ENCODE results near the gene SSTR4. TPM values are rescaled to one million over a fixed set of nuclear protein-coding genes. Genes with fewer than 3 reads are reported as not detected.

SSTR4 gene
- total RNA-seq, 1 experiment from 2014 or later, result not detected

DNA sequence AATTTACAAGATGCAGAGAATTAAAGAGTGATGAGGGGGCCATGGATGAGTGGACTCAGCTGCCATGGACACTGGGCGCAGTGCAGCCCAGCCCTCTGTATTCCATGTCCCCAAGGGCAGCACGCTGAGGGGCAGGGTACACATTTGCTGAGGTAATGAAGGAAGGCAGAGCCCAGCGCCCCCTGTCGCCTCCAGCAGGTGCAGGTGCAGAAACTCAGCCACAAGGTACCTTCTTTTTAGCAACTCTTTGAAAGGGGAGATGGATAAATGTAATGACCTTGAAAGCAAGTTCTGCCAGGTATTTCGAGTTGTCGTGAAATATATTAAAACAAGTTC lies 43.9 kb downstream of the SSTR4 start:
- Histone ChIP-seq H3K36me3 (ENCODE audit: insufficient read depth, low read length) (no peaks in the 10 kb centered on the region), H3K9me2 (replicated peaks; ENCODE audit: insufficient read depth, low read length) (no peaks in the 10 kb centered on the region), H3K27ac (ENCODE audit: low read length) (no peak overlapping the region), H4K20me1 (ENCODE audit: insufficient read depth, low read depth, low read length) (no peaks in the 10 kb centered on the region), H3K4me1 (ENCODE audit: low read length) (peaks cover 41% of the 10 kb centered on the region), H3K9me3 (ENCODE audit: low read length) (no peaks in the 10 kb centered on the region), H3K27me3 (ENCODE audit: low read length) (no peaks in the 10 kb centered on the region), H3K4me2 (ENCODE audit: low read depth, low read length, poor library complexity, severe bottlenecking) (peak overlapping the region; percentile 51), H3K4me3 (ENCODE audit: low read length) (no peak overlapping the region), H2AFZ (ENCODE audit: low read length) (peak overlapping the region; percentile 38; the same call in 1 of the 2 replicates), H3K79me2 (ENCODE audit: low read length) (no peaks in the 10 kb centered on the region), H3K9ac (ENCODE audit: low read length) (no peak overlapping the region)
- DNase-seq, result peak; percentile 72

DNA sequence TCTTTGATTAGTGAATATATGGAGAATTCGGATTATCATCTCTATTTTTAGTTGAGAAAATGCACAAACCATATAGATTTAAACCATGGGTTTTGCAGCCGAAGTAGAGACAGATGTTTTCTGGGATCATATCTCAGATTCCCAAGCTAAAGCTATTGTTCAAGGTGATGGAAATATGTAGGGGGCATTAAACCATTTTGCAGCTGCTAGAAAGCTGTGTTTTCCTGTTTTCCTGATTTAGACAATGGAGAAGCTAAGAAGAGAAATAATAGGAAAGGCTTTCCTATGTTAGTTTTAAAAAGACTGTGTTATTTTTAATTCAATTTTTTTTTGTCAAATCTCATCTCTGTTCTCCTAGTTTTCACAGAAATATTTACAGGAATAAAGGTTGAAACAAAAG lies 44.8 kb downstream of the SSTR4 start:
- Histone ChIP-seq H2AFZ (ENCODE audit: low read length) (no peak overlapping the region), H3K4me2 (ENCODE audit: low read depth, low read length, poor library complexity, severe bottlenecking) (peak overlapping the region; percentile 51), H3K4me3 (ENCODE audit: low read length) (no peak overlapping the region), H3K9me2 (replicated peaks; ENCODE audit: insufficient read depth, low read length) (no peaks in the 10 kb centered on the region), H3K79me2 (ENCODE audit: low read length) (no peaks in the 10 kb centered on the region), H3K9ac (ENCODE audit: low read length) (no peak overlapping the region; the same call in 1 of the 2 replicates), H3K4me1 (ENCODE audit: low read length) (peaks cover 41% of the 10 kb centered on the region), H3K9me3 (ENCODE audit: low read length) (no peaks in the 10 kb centered on the region), H4K20me1 (ENCODE audit: insufficient read depth, low read depth, low read length) (no peaks in the 10 kb centered on the region), H3K27me3 (ENCODE audit: low read length) (no peaks in the 10 kb centered on the region), H3K36me3 (ENCODE audit: insufficient read depth, low read length) (no peaks in the 10 kb centered on the region), H3K27ac (ENCODE audit: low read length) (no peak overlapping the region)
- DNase-seq, result no peak

DNA sequence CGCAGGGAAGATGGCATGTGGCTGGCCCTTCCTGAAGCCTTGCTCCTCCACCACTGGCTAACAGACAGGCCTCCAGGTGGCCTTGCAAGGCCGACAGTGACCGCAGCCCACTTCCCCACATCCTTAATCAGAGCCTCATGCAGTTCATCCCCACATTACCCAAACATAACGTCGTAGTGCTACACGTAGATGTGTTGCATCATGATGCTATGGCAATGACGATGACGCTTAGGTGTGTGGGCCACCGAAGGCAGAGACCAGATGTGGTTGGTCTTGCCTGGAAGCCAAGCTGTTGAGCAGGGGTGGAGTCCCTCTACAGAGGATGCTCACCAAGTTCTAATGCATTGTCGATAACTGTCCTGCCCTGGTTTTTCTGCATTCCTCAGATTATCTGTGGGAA lies 45.4 kb downstream of the SSTR4 start:
- no peaks in the 10 kb centered on the region for H3K9me2 ChIP-seq (replicated peaks; ENCODE audit: insufficient read depth, low read length)
- no peaks in the 10 kb centered on the region for H3K79me2 ChIP-seq (ENCODE audit: low read length)
- no peaks in the 10 kb centered on the region for H3K9me3 ChIP-seq (ENCODE audit: low read length)
- no peaks in the 10 kb centered on the region for H3K36me3 ChIP-seq (ENCODE audit: insufficient read depth, low read length)
- no peak overlapping the region for H3K4me2 ChIP-seq (ENCODE audit: low read depth, low read length, poor library complexity, severe bottlenecking)
- no peak overlapping the region for H3K27ac ChIP-seq (ENCODE audit: low read length)
- no peaks in the 10 kb centered on the region for H4K20me1 ChIP-seq (ENCODE audit: insufficient read depth, low read depth, low read length)
- H2AFZ ChIP-seq (ENCODE audit: low read length), result no peak overlapping the region
- H3K27me3 ChIP-seq (ENCODE audit: low read length), result no peaks in the 10 kb centered on the region
- DNase-seq, result no peak
- H3K4me3 ChIP-seq (ENCODE audit: low read length), result no peak overlapping the region
- peaks cover 41% of the 10 kb centered on the region for H3K4me1 ChIP-seq (ENCODE audit: low read length)
- no peak overlapping the region for H3K9ac ChIP-seq (ENCODE audit: low read length)

- no peak overlapping the region for H3K27ac ChIP-seq (ENCODE audit: low read length)
- no peak overlapping the region for H3K9ac ChIP-seq (ENCODE audit: low read length)
- no peaks in the 10 kb centered on the region for H4K20me1 ChIP-seq (ENCODE audit: insufficient read depth, low read depth, low read length)
- no peaks in the 10 kb centered on the region for H3K36me3 ChIP-seq (ENCODE audit: insufficient read depth, low read length)
- peaks cover 41% of the 10 kb centered on the region for H3K4me1 ChIP-seq (ENCODE audit: low read length)
- H3K4me2 ChIP-seq (ENCODE audit: low read depth, low read length, poor library complexity, severe bottlenecking), result no peak overlapping the region
- H3K9me2 ChIP-seq (replicated peaks; ENCODE audit: insufficient read depth, low read length), result no peaks in the 10 kb centered on the region
- H2AFZ ChIP-seq (ENCODE audit: low read length), result peak overlapping the region; percentile 43
- H3K27me3 ChIP-seq (ENCODE audit: low read length), result no peaks in the 10 kb centered on the region
- DNase-seq, result no peak
- no peaks in the 10 kb centered on the region for H3K9me3 ChIP-seq (ENCODE audit: low read length)
- H3K4me3 ChIP-seq (ENCODE audit: low read length), result no peak overlapping the region
- no peaks in the 10 kb centered on the region for H3K79me2 ChIP-seq (ENCODE audit: low read length)
Measured at GRCh38 chr20:23081263-23081819, 46.2 kb downstream of the SSTR4 start.

DNA sequence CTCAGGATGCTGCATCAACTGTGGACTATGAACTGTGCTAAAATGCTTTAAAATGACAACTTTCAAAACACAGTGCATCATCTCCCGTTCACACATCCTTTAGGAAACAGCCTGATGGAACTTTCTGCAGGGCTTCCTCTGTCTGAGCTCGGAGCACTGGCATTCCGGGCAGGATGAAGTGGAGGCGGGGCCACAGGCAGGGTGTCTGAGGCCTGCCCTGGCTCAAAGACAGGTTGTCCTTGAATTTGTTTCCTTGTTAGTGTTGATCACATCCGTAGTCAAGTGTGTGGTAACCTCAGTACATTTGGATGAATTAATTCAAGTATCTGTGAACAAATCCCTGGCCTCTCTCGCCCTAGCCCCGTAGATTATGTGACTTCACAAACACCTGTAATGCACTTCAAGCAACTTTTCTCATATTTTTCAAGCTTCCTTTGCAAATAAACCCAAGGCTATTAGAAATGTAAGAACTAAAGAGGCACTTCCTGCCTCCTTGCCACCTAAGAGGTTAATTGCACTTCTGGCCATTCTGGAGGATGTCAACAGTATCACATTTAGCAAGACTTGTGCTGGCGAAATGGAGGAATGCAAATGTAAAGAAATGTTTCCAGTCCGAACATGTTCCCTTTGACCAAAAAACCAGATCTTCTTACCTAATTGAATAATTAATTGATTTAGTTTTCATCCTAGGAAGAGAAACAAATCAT lies 47.9 kb downstream of the SSTR4 start:
- H3K9me2 ChIP-seq (replicated peaks; ENCODE audit: insufficient read depth, low read length), result no peaks in the 10 kb centered on the region
- H3K9me3 ChIP-seq (ENCODE audit: low read length), result no peaks in the 10 kb centered on the region
- no peak overlapping the region for H3K9ac ChIP-seq (ENCODE audit: low read length)
- no peak for DNase-seq
- no peak overlapping the region for H2AFZ ChIP-seq (ENCODE audit: low read length)
- H3K36me3 ChIP-seq (ENCODE audit: insufficient read depth, low read length), result no peaks in the 10 kb centered on the region
- no peaks in the 10 kb centered on the region for H3K27me3 ChIP-seq (ENCODE audit: low read length)
- H3K4me1 ChIP-seq (ENCODE audit: low read length), result peaks cover 51% of the 10 kb centered on the region
- H3K27ac ChIP-seq (ENCODE audit: low read length), result no peak overlapping the region
- no peaks in the 10 kb centered on the region for H3K79me2 ChIP-seq (ENCODE audit: low read length)
- no peaks in the 10 kb centered on the region for H4K20me1 ChIP-seq (ENCODE audit: insufficient read depth, low read depth, low read length)
- H3K4me2 ChIP-seq (ENCODE audit: low read depth, low read length, poor library complexity, severe bottlenecking), result peak overlapping the region; percentile 4
- no peak overlapping the region for H3K4me3 ChIP-seq (ENCODE audit: low read length)

DNA sequence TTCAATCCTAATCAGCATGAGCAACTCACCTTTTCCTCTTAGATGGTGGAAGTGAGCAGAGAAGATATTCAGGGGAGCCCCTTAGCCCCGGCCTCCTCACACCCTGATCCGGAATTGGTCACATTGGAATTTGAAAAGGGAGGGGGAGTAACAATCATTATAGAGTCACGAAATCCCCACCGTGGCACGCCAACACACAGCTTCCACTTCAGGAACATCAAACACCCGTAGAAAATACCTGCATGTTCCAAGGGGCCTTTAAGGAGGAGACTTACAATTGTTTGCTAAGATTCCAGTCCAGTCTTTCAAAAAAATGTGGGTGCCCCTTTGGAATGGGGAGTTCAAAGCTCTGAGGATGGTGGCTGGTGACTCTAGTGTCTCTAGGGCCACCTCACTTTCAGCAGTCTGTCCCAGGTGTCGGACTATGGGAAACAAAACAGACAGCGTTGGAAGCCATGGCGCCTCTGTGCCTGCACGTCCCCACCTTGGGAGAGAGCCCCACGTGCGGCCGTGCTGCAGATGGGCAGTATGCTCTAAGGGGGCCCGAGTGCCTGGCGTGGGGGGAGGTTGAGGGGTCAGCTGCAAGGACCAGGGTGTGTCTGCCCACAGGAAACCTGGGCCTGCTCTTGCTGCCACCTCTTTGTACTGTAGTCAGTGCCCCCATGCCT lies 48.6 kb downstream of the SSTR4 start:
- no peak overlapping the region for H3K4me2 ChIP-seq (ENCODE audit: low read depth, low read length, poor library complexity, severe bottlenecking)
- no peaks in the 10 kb centered on the region for H3K9me2 ChIP-seq (replicated peaks; ENCODE audit: insufficient read depth, low read length)
- no peaks in the 10 kb centered on the region for H3K27me3 ChIP-seq (ENCODE audit: low read length)
- no peaks in the 10 kb centered on the region for H4K20me1 ChIP-seq (ENCODE audit: insufficient read depth, low read depth, low read length)
- H3K79me2 ChIP-seq (ENCODE audit: low read length), result no peaks in the 10 kb centered on the region
- H3K9ac ChIP-seq (ENCODE audit: low read length), result no peak overlapping the region
- no peaks in the 10 kb centered on the region for H3K9me3 ChIP-seq (ENCODE audit: low read length)
- DNase-seq, result no peak
- no peaks in the 10 kb centered on the region for H3K36me3 ChIP-seq (ENCODE audit: insufficient read depth, low read length)
- no peak overlapping the region for H2AFZ ChIP-seq (ENCODE audit: low read length)
- H3K4me3 ChIP-seq (ENCODE audit: low read length), result no peak overlapping the region
- H3K4me1 ChIP-seq (ENCODE audit: low read length), result peaks cover 51% of the 10 kb centered on the region
- H3K27ac ChIP-seq (ENCODE audit: low read length), result no peak overlapping the region

- H3K27me3 ChIP-seq (ENCODE audit: low read length), result no peaks in the 10 kb centered on the region
- no peak for DNase-seq
- H3K4me1 ChIP-seq (ENCODE audit: low read length), result peaks cover 48% of the 10 kb centered on the region
- H3K4me3 ChIP-seq (ENCODE audit: low read length), result no peak overlapping the region
- no peak overlapping the region for H3K27ac ChIP-seq (ENCODE audit: low read length)
- H2AFZ ChIP-seq (ENCODE audit: low read length), result no peak overlapping the region
- no peak overlapping the region for H3K4me2 ChIP-seq (ENCODE audit: low read depth, low read length, poor library complexity, severe bottlenecking)
- no peaks in the 10 kb centered on the region for H3K36me3 ChIP-seq (ENCODE audit: insufficient read depth, low read length)
- H4K20me1 ChIP-seq (ENCODE audit: insufficient read depth, low read depth, low read length), result no peaks in the 10 kb centered on the region
- H3K9me2 ChIP-seq (replicated peaks; ENCODE audit: insufficient read depth, low read length), result no peaks in the 10 kb centered on the region
- no peak overlapping the region for H3K9ac ChIP-seq (ENCODE audit: low read length)
- no peaks in the 10 kb centered on the region for H3K9me3 ChIP-seq (ENCODE audit: low read length)
- H3K79me2 ChIP-seq (ENCODE audit: low read length), result no peaks in the 10 kb centered on the region
Measured at GRCh38 chr20:23084282-23084844, 49.3 kb downstream of the SSTR4 start.

- Histone ChIP-seq H3K27me3 (ENCODE audit: low read length) (no peaks in the 10 kb centered on the region), H3K4me3 (ENCODE audit: low read length) (no peak overlapping the region), H3K9me2 (replicated peaks; ENCODE audit: insufficient read depth, low read length) (no peaks in the 10 kb centered on the region), H3K79me2 (ENCODE audit: low read length) (no peaks in the 10 kb centered on the region), H4K20me1 (ENCODE audit: insufficient read depth, low read depth, low read length) (no peaks in the 10 kb centered on the region), H3K9ac (ENCODE audit: low read length) (no peak overlapping the region), H3K4me1 (ENCODE audit: low read length) (peaks cover 42% of the 10 kb centered on the region), H3K36me3 (ENCODE audit: insufficient read depth, low read length) (no peaks in the 10 kb centered on the region), H3K9me3 (ENCODE audit: low read length) (no peaks in the 10 kb centered on the region), H3K4me2 (ENCODE audit: low read depth, low read length, poor library complexity, severe bottlenecking) (no peak overlapping the region), H3K27ac (ENCODE audit: low read length) (no peak overlapping the region), H2AFZ (ENCODE audit: low read length) (no peak overlapping the region)
- DNase-seq, result no peak
Measured at GRCh38 chr20:23084845-23085365, 49.8 kb downstream of the SSTR4 start.
